ENCODE data around the gene PRKCH.

PRKCH gene

DNA sequence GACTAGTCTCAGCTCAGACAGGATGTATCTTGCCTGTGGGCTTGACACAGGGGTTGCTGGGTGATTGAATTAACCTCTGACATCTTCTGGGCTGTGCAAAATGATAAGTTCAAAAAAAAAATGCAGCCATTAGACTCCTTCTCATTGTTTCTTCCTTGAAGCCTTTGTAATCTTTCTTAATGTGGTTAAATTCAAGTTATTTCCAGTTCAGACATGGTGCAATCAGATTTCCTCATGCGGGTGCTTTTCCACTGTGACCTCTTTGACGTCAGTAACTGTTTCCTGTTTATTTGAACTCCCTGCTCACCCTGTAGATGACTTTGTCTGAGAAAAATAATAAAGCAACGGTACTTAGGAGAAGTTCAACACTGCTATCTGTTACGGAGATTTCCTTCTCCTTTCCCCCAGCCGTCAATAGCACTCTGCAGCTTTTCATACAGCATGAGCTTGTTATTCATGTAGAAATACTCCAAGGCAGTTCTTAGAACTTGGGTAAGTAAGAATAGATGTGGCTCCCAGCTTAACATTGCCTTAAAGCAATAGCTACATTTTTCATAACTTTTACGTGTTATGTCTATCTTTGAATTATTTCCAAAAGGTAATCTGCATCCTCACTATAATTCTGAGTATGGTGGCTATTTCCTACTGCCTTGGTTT, 155.5 kb downstream of the PRKCH start:
- peak; percentile 55 for DNase-seq

DNA sequence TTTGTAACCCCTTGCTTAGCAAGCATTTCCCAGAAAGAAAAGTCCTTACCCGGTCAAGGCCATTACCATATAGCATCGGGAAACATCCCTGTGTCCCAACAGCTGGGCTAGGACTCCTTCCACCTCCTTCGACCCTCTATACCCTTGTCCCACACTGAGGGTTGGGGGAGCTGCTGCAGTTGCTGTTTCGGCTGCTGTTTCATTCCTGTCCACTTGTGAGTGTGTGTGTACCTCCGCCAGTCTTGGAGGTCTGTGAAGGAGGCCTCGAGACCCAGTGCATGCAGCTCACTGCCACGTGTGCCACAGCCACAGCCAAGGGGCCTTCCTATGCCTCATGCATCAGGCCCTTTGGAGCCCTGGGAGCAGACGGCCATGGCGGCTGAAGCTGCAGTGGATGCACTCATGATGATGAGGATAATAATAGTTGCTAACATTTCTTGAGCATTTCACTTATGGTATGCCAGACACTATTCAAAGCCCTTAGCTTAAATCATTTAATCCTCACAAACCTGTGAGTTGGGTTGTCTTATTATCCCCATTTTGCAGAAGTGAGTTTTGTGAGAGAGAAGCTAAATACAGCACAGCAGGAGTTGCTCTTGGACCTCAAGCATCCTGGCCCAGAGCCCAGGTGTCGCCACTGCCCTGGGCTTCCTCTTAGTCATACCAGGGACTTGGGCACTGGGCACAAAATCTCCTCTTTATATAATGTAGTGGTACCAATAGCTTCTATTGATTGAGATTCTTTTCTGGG, 156.5 kb downstream of the PRKCH start:
- peak; percentile 75 for DNase-seq

GRCh38 chr14:61478971-61479473, 157.6 kb downstream of the PRKCH start:
- peak; percentile 62 for DNase-seq

DNA sequence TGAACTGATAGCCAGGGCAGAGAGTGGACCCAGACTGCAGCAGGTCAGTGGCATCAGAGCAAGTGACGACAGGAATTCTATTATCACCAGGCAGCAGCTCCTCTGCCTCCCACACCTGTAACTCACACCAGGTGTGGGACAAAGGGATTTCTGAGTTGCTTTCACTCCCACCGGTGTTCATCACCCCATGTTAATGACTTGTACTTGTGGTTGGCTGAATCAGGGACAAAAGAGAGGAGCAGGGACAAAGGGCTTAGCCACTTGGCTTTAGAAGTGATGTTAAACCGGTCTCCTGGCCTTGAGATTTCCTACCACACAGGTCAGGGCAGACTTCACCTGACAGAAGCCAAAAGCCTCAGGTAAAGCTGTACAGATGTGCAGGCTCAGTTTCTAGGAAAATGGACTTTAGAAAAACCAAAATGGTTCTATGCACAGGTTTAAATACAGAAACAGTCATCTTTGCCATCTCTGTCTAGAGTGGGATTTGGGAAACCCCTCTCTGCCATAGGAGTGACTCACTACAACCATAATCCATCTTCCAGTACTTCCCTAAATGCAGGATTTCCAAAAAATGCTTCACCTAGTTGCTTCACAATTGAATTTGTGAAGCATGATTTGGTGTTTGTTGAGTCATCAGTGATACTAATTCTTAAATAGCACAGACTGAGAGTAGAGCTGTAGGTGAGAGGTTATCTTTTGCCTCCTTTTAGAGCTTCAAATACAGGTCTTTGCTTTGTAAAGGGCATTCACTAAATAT, 158.5 kb downstream of the PRKCH start:
- peak; percentile 52 for DNase-seq

GRCh38 chr14:61480704-61481285, 159.4 kb downstream of the PRKCH start:
- DNase-seq = peak; percentile 53

GRCh38 chr14:61481701-61482100, 160.3 kb downstream of the PRKCH start:
- peak; percentile 40 for DNase-seq

- DNase-seq = peak; percentile 37
Observed at GRCh38 chr14:61482348-61483206, 161.2 kb downstream of the PRKCH start.

DNA sequence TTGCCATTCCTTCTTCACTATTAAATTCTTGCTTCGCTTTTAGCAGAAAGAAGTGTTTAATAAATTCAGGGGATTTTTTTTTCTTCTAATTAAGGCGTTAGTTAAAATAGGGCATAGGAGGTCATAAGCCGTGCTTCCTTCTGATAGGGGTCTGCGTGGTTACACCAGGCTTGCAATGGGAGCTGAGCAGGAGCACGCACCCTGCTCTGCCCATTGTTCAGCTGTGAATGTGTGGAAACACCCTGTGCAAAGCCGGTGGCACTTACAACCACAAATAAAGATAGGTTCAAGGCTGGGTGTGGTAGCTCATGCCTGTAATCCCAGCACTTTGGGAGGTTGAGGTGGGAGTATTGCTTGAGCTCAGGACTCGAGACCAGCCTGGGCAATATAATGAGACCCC, 162.1 kb downstream of the PRKCH start:
- DNase-seq = no peak

GRCh38 chr14:61484031-61484430, 162.7 kb downstream of the PRKCH start:
- no peak for DNase-seq

GRCh38 chr14:61484826-61485584, 163.6 kb downstream of the PRKCH start:
- DNase-seq = no peak

GRCh38 chr14:61485661-61486060, 164.3 kb downstream of the PRKCH start:
- no peak for DNase-seq

DNA sequence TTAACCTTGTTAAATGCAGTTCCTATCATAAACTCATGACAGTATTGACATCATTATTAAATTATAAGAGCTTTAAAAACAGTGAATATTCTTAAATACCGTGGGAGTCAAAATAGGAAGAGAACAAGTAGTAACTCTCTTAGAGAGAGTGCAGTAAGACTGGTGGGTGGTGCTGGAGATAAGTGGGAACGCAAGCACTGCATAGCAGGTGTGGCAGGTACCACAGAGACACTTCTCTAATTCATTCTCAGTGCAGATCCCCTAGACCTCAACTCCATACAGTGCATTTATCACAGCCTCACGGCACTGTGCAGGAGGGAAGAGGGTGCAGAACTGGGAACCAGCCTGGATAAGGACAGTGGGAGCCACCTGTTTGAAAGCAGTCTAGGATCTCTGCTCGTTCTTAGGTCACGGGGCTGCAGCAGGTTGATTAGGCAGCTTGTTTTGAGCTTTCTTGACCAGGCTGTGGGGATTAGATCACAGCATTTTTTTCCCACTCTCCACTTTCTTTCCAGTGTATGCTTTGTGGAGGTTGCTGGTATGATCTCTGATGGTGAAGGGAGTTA, 165.6 kb downstream of the PRKCH start:
- DNase-seq = peak; percentile 34

- DNase-seq = no peak
Observed at GRCh38 chr14:61488417-61489401, 167.3 kb downstream of the PRKCH start.

DNA sequence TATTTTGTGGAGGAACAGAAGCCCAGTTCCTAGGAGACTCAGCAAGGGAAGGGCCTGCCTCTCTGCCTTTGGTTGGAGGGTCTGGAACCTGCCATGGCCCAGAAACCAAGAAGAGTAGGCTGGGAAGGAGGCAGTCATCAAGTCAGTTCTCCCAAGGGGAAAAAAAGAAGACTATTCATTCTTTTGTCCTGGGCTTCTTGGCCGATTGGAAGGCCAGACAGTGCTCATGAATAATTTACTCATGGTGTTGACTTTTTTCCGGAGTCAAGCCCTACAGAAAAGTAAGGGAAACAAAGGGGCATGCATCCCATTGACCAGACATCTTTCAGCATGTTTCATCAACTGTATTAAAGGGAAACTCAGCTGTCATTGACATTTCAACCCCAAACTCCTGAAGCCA, 168.1 kb downstream of the PRKCH start:
- no peak for DNase-seq

DNA sequence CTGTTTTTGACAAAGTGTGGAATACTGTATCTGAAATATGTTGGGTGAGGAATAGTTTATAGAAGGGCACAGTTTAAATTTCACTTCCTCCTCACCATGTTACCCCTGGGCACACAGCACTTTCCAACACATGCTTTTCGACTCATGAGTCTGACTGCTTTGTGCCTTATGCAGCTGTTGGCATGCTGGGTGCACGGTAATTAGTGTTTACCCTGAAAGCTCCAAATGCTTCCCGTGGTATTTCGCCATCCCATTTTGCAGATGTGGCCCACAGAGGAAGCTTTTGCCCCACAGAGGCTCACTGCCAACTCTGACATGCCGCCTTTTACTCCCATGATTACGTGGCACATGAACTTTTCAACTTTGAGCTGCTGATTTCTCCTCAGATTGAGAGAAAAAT, 168.6 kb downstream of the PRKCH start:
- DNase-seq = peak; percentile 33

DNA sequence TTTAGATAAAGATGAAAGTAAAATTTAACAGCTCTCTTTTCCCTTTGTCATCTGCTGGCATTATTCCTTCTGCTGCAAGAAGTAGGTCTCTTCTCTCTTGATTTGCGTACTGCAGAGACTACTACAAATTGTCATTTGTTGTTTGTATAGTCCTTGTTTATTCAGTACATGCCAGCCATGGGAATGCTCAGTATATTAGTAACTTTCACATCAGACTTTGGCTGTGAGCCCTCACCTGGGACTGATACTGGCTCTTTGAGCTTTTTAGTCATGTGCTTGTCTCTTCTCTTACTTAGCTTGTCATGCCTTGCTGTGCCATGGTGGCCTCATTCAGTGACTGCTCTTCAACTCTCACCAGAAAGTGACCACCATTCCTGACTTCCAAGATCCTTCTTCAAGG, 169.8 kb downstream of the PRKCH start:
- DNase-seq = no peak

DNA sequence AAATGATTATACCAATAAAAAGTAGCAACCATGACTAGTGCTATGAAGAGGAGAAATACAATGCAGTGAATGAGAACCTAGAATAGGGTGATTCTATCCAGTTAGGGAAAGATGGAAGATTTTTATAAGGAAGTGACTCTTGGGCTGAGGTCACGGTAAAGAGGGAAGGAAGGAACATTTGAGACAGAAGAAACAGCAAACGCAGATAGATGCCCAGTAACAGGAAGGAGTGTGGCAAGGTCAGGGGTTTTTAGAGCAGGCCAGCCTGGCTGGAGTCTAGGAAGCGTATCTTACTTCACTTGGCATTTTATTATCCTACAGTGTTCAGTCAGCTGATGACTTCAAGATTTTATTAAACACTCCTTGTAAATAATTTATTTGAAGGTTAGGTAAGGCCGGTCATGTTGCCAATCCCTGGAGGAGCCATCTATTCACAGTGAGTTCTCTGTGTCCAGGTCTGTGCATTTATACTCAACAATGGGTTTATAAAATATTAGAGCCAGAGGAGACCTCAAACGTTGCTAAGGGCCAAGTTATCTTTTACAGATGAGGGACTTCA, 170.6 kb downstream of the PRKCH start:
- no peak for DNase-seq

DNA sequence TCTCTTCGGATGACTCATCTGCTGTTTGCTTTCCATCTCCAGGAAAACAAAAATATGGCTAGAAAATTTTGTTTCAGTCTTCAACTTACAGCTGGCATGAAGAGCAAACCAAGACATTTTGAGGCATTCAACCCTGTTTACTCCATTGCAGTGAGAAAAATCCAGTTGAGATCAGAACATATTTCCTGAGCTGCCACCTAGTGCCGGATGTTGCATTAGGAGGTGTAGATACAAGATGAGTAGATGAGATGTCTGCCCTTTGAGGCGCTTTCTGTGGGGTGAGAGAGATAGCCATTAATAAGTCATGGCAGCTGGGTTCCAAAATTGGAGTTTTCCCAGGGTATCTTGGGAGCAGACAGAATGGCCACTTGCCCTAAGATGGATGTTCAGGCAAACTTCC, 171.1 kb downstream of the PRKCH start:
- no peak for DNase-seq

DNA sequence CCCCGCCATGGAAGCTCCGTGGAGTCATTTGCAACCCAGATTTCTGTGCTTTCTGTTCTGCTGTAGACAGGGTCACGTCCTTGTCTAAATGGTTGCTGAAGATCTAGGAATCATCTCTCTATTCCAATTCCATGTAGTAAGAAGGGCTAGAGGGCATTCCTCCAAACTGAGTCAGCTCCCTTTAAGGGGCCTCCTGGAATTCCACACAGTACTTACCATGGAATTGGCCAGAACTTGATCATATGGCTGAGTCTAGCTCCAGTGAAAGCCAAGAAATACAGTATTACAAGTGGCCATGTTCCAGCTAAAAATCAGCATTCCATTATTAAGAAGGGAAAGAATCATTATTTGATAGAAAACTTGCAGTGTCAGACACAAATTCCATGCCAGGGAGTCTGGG, 171.9 kb downstream of the PRKCH start:
- DNase-seq = no peak

- no peak for DNase-seq
Observed at GRCh38 chr14:61494018-61494417, 172.6 kb downstream of the PRKCH start.

All from activated CD8-positive, alpha-beta memory T cell treated with anti-CD3 and anti-CD28 coated beads, Interleukin-2, amount 50 U/mL, for 48 hours (primary cell).